CD4-positive, alpha-beta T cell treated with Interleukin-2 at 100 ng/mL for 4 hours (primary cell): ENCODE data around the gene STUM.

Experiments used
- DNase-seq: peaks from one replicate; pipeline ENCODE4 v3.0.0-alpha.2; 2020; ENCODE audit warnings: low spot score

The STUM gene

GRCh38 chr1:226534098-226534497 is 14.5 kb upstream of the STUM start:
- no peak for DNase-seq

DNA sequence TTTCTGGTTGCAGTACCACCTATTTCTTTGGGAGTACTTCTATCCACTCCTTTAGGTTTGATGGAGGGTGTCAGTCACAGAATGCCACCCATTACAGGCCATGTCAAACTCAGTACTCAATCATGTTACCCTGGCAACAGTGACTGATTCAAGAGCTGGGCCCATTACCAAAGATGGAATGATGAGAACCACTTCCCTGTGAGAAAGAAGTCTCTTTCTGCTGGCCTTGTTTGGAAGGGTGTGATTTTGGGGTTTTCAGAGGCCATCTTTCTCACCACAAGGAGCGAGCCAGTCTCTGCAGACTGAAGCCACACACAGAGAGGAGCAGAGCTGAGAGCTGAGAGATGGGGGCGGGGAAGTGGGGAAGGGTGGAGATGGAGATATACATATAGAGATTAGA is 13.9 kb upstream of the STUM start:
- DNase-seq: no peak

DNA sequence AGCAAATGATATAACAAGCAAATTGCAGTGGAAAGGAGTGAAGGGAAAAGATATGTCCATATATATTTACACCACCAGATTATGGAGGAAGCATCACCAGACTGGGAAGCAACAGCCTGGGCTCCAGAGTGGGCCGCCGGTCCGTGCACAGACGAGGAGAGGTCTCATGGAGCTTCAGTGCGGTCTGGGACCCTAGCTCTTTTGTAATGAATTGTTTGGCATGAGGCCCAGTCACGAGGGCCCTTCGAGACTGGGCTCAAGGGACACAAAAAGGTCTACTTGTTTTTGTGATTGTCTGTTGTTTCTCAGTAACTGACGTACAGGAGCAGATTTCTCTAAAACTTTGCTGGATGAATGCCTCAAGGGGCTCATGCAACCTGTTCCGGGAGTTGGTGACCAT is 12.9 kb upstream of the STUM start:
- DNase-seq: no peak

DNA sequence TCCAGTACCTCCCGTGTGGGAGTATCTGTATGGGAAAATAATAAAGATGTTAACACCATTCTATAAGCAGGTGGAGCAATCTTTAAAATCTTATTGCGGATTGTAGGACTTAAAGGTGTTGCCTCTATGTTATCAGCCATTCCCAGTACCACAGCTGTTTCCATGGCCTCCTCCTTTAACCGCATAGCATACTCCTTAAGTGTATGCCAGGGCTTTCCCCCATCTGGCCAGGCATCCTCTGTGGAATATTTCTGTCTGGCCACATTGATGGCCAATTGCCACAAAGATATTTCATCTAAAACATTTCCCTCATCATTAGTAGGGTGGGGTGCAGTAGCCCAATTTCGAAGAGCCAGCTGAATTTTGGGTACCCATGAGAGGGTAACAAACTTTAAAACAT is 7.3 kb upstream of the STUM start:
- no peak for DNase-seq

DNA sequence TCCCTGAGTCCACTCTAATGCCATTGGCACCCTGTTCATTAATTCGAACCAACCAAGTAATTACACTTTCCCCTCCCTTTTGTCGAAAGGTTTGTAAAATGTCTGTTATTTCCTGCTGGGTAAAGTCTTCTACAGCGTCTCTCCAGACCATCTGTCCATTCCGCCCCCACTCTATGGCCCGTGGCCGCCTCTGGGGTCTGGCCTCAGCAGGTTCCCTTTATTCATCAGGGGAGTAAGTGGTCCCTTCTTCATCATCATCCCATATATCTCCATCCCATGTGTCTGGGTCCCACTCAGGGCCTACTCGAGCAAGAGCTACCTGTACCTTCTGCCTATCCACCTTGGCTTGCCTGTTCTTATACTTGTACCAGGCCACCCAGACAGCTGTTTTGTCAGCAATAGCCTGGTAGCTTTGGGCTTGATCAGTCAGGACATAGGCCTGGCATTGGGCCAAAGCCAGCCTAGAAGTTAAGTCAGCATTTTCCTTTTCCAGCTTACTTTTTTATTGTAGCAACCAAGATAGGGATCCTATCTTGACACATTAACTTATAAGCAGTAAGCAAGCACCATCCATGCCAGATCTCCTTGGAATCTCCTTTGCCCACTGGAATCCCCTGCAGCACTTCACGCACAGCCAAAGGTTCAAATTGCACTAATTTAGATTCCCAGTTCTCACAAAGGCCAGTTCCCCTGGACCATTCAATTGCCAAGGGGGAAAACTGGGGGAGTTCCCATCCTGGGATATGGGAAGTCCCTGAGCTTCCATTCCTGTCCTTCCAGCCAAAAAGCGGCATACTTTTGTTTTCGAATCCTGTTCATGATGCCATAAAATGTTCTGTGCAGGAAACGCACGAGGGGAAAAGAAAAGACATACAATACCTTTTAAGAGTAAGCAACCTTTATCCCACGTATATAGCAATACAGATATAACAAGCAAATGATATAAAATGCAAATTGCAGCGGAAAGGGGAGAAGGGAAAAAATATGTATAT is 6.6 kb upstream of the STUM start:
- no peak for DNase-seq

DNA sequence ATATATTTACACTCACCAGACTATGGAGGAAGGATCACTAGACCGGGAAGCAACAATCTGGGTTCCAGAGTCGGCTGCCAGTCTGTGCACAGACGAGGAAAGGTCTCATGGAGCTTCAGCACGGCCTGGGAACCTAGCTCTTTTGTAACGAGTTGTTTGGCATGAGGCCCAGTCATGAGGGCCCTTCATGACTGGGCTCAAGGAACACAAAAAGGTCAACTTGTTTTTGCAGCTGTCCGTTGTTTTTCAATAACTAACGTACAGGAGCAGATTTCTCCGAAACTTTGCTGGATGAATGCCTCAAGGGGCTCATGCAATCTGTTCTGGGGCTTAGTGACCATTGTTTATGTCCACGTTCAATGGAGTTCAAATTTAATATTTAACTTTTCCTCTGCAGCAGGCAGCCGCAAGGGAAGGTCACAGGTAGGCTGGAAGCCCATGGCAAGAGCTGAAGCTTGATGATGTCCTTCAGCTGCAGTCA is 5.9 kb upstream of the STUM start:
- DNase-seq: no peak

DNA sequence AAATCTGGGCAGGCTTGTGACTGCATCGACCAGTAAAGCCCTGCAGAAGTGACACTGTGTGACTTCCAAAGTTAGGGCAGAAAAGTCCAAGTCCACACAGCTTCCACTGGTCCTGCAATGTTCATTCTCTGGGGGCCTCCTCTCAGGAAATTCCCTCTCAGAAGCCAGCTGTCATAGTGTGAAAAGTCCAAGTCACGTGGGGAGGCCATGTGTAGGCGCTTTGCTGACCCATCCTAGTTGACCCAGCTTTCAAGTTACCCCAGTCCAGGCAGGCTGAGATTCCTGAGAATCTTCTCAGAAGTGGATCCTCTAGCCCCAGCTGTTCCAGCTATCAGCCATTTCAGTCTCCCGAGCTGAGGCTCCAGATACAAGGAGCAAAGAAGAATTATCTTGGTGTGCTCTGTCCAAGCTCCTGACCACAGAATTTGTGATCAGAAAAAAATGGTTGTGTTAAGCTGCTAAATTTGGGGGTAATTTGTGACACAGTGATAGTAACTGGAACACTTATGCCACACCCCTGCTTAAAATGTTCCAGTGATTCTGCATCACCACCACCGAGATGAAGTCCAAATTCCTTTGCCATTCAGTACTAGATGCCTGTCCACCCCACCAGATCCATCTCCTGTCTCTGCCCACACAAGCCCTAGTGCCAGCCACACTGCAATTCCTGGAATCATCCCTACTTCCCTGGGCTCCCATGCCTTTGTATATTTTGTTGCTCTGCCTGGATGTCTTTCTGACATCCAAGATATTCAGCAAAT is 2.5 kb upstream of the STUM start:
- DNase-seq: no peak

DNA sequence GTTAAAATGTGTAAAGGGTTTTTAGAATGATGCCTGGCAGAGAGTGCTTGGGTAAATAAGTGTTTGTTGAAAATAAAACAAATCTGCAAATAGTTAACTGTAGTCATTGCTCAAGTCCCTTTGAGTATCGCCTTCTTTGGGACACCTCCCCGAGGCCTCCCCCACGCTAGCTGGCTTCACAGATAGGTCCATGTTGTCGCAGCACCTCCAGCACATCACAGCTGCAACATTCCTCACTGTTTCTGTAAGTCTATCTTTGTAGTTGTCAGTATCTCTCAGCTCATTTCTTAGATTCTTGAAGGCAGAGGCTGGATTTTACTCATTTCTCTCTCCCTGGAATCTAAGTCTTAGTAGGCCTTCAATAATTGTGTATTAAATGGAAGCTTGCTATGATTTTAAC is 1.6 kb upstream of the STUM start:
- DNase-seq: no peak

- peak; percentile 67 for DNase-seq
Observed at GRCh38 chr1:226547754-226548191, 791 bp upstream of the STUM start.

- DNase-seq: no peak
Observed at GRCh38 chr1:226549094-226549936, 751 bp downstream of the STUM start.

GRCh38 chr1:226549937-226550671 is 1.5 kb downstream of the STUM start:
- no peak for DNase-seq

- no peak for DNase-seq
Observed at GRCh38 chr1:226550672-226551041, 2.1 kb downstream of the STUM start.

GRCh38 chr1:226551299-226551698 is 2.7 kb downstream of the STUM start:
- no peak for DNase-seq

- no peak for DNase-seq
Observed at GRCh38 chr1:226552061-226552460, 3.5 kb downstream of the STUM start.

DNA sequence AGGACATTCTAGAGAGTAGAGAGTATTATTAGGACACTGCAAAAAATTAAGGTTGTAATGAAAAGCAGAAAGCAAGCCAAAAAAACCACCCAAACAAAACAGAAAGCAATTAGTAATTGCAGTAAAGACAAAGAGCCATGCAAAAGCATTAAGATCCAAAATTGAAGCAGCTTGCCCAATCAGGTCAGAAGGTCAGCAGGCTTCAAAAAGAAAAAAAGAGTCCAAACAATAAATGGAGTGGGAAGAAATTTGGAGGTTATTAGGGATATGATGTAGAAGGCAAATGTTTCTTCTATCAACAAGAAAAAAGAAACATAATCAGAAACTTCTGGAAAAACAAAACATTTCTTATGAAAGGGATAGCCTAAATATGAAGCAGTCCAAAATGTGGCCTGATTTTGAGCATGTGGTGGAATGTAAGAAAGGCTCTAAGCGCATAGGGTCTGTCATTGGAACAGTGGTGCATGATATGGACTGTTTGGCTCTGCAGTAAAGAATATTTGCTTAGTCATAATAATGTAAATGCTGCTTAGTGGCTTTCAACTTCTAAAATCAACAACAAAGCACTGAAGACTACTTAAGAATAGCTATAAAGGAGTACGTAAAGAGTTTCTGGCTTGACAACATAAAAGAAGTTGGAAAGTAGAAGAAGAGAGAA is 4.8 kb downstream of the STUM start:
- no peak for DNase-seq

- no peak for DNase-seq
Observed at GRCh38 chr1:226553924-226554282, 5.3 kb downstream of the STUM start.

DNA sequence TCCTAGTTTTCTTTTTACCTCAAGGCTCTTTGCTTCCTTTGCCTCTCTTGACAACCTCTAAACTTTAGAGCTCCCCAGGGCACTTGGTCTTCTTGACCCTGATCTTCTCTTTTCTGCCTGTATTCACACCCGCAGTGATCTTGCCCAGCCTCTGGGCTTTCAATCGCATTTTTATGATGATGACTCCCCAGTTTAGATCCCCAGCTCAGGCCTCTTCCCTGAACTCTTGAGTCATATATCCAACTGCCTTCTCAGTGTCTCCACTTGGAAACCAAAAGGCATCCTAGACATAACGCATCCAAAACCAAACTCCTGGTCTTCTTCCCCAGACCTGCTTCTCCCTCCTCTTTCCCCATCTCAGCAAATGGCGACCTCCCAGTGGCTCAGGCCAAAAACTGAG is 6.5 kb downstream of the STUM start:
- no peak for DNase-seq

- DNase-seq: no peak
Observed at GRCh38 chr1:226557424-226557823, 8.9 kb downstream of the STUM start.

DNA sequence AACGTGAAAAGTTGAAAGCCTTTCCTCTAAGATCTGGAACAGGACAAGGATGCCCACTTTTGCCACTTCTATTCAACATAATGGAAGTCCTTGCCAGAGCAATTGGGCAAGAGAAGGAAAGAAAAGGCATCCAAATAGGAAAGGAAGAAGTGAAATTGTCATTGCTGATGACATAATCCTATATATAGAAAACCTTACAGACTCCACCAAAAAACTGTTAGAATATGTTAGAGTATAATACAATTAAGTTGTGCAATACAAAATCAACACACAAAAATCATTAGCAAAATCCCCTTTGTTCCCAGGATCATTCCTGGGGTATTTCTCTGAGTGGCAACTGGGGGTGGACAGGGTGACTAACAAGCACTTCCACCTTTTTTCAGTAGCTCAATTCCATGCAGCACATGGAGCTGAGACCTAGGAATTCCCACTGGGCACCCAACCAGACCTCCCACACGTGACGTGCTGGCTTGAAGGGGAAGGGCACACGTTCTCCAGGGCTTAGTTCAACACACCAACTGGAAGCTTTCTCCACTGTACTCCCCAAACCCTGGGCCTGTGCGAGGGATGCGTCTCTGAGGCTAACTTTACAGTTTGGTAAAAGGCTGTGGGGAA is 9.6 kb downstream of the STUM start:
- DNase-seq: no peak

DNA sequence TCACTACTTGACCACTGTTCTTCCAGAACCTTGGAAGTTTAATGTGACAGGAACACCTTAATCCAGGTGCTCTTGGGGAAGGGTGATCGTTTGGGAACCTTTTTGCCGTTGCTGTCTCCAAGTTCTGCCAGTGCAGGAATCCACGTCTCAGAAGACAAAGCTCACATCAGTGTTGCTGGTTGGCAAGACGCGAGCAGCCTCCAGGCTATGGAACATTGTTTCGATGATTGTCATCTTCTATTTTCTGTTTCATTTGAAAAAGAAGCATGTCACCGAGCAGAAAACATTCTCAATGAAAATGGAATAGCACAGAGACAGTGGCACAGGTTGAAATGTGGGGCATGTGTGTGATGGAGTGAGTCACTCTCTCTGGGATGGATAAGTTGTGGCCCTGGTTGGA is 11.7 kb downstream of the STUM start:
- DNase-seq: no peak

GRCh38 chr1:226562989-226563388 is 14.4 kb downstream of the STUM start:
- no peak for DNase-seq
